ENCODE measurements around the gene LPP.
"Not testable (repeated sequence)": the region's sequence is repeated elsewhere in the genome, so short reads cannot be mapped to it uniquely, and the experiment has no call there.

DNA sequence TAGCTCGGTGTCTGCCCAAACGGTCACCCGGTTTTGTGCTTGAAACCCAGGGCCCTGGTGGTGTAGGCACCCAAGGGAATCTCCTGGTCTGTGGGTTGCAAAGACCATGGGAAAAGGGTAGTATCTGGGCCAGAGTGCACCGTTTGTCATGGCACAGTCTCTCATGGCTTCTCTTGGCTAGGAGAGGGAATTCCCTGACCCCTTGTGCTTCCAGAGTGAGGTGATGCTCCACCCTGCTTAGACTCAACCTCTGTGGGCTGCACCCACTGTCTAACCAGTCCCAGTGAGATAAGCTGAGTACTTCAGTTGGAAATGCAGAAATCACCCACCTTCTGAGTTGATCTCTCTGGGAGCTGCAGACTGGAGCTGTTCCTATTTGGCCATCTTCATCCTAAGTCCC is 274.0 kb downstream of the LPP start:
- TF ChIP-seq, protein P1, sequence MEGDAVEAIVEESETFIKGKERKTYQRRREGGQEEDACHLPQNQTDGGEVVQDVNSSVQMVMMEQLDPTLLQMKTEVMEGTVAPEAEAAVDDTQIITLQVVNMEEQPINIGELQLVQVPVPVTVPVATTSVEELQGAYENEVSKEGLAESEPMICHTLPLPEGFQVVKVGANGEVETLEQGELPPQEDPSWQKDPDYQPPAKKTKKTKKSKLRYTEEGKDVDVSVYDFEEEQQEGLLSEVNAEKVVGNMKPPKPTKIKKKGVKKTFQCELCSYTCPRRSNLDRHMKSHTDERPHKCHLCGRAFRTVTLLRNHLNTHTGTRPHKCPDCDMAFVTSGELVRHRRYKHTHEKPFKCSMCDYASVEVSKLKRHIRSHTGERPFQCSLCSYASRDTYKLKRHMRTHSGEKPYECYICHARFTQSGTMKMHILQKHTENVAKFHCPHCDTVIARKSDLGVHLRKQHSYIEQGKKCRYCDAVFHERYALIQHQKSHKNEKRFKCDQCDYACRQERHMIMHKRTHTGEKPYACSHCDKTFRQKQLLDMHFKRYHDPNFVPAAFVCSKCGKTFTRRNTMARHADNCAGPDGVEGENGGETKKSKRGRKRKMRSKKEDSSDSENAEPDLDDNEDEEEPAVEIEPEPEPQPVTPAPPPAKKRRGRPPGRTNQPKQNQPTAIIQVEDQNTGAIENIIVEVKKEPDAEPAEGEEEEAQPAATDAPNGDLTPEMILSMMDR (IDR thresholded peaks at IDR 0.05; ENCODE audit: low read length), result not testable (repeated sequence)
- TF ChIP-seq EZH2phosphoT487 (IDR thresholded peaks at IDR 0.05; ENCODE audit: low read length), result not testable (repeated sequence)

Data from MM.1S (cell line).